ENCODE measurements around the gene FBXW11.
A peak's percentile ranks its signal among the peaks of the same experiment; 100 is the strongest.
"Not testable (repeated sequence)": the region's sequence is repeated elsewhere in the genome, so short reads cannot be mapped to it uniquely, and the experiment has no call there.

The FBXW11 gene

GRCh38 chr5:171951218-171951617 lies 55.2 kb downstream of the FBXW11 start:
- DNase-seq = no peak

GRCh38 chr5:171946000-171946781 lies 60.2 kb downstream of the FBXW11 start:
- DNase-seq = no peak

- no peak for DNase-seq
These were observed 61.0 kb downstream of the FBXW11 start for GRCh38 chr5:171945476-171945875.

- no peak for DNase-seq
These were observed 61.4 kb downstream of the FBXW11 start for GRCh38 chr5:171945066-171945465.

- DNase-seq = not testable (repeated sequence)
These were observed 64.3 kb downstream of the FBXW11 start for GRCh38 chr5:171942112-171942516.

- not testable (repeated sequence) for DNase-seq
These were observed 64.8 kb downstream of the FBXW11 start for GRCh38 chr5:171941675-171942074.

GRCh38 chr5:171941275-171941674 lies 65.2 kb downstream of the FBXW11 start:
- not testable (repeated sequence) for DNase-seq

GRCh38 chr5:171939951-171940350 lies 66.5 kb downstream of the FBXW11 start:
- no peak for DNase-seq

GRCh38 chr5:171938358-171938757 lies 68.1 kb downstream of the FBXW11 start:
- DNase-seq = no peak

GRCh38 chr5:171937351-171937750 lies 69.1 kb downstream of the FBXW11 start:
- no peak for DNase-seq

- no peak for DNase-seq
These were observed 71.9 kb downstream of the FBXW11 start for GRCh38 chr5:171934586-171934985.

- DNase-seq = no peak
These were observed 75.3 kb downstream of the FBXW11 start for GRCh38 chr5:171931163-171931562.

- no peak for DNase-seq
These were observed 79.0 kb downstream of the FBXW11 start for GRCh38 chr5:171927345-171927941.

GRCh38 chr5:171926311-171926710 lies 80.1 kb downstream of the FBXW11 start:
- no peak for DNase-seq

GRCh38 chr5:171924493-171925122 lies 81.8 kb downstream of the FBXW11 start:
- DNase-seq = no peak

GRCh38 chr5:171920765-171921391 lies 85.6 kb downstream of the FBXW11 start:
- no peak for DNase-seq

GRCh38 chr5:171915700-171916099 lies 90.7 kb downstream of the FBXW11 start:
- not testable (repeated sequence) for DNase-seq

- DNase-seq = no peak
These were observed 91.6 kb downstream of the FBXW11 start for GRCh38 chr5:171914726-171915338.

GRCh38 chr5:171913987-171914273 lies 92.5 kb downstream of the FBXW11 start:
- no peak for DNase-seq

GRCh38 chr5:171911152-171911551 lies 95.3 kb downstream of the FBXW11 start:
- no peak for DNase-seq

- DNase-seq = no peak
These were observed 97.8 kb downstream of the FBXW11 start for GRCh38 chr5:171908638-171909037.

- DNase-seq = peak; percentile 13
These were observed 98.6 kb downstream of the FBXW11 start for GRCh38 chr5:171907725-171908343.
